ENCODE data around the gene LRRFIP1.

- TF ChIP-seq RAD21 (IDR thresholded peaks at IDR 0.05; ENCODE audit: low read depth) (no peak), EGR1 (IDR thresholded peaks at IDR 0.05) (no peak), CREB1 (IDR thresholded peaks at IDR 0.05; ENCODE audit: low read depth) (no peak), REST (IDR thresholded peaks at IDR 0.05; ENCODE audit: low read depth) (no peak), USF1 (IDR thresholded peaks at IDR 0.05) (no peak), MAX (IDR thresholded peaks at IDR 0.05) (no peak), CEBPB (IDR thresholded peaks at IDR 0.05) (no peak), EP300 (IDR thresholded peaks at IDR 0.05; ENCODE audit: borderline replicate concordance) (no peak), TAF1 (IDR thresholded peaks at IDR 0.05; ENCODE audit: low read depth) (no peak), TCF12 (IDR thresholded peaks at IDR 0.05; ENCODE audit: low read depth) (no peak), FOXM1 (IDR thresholded peaks at IDR 0.05; ENCODE audit: borderline replicate concordance, low read depth) (no peak), YY1 (IDR thresholded peaks at IDR 0.05; ENCODE audit: low read depth) (no peak)
These were observed 34.9 kb upstream of the LRRFIP1 start for GRCh38 chr2:237592425-237592980.
